Aorta (tissue), 5 donors: Measurements from ENCODE around the gene CCDC12. TPM values are rescaled to one million over a fixed set of nuclear protein-coding genes. Genes with fewer than 3 reads are reported as not detected.

Experiments used
- ATAC-seq: fragments of 200-7000 bp; cut with Tn5 transposase; one replicate; pipeline ENCODE4 v1.9.1; 2022; ENCODE audit warnings: moderate library complexity; ENCODE audit not compliant: low FRiP score
- DNase-seq, 2 donors: peaks; one replicate each; pipeline ENCODE4 v3.0.0-alpha.2; 2020
- H3K27ac ChIP-seq, 2 donors: one replicate each; pipeline ENCODE4 v1.5.1; 2013; ENCODE audit warnings: low read length in 2 of 2, mild to moderate bottlenecking in 2 of 2, moderate library complexity in 2 of 2, control low read depth in 1 of 2, inconsistent platforms in 1 of 2, low read depth in 1 of 2
- H3K27me3 ChIP-seq, 2 donors: one replicate each; pipeline ENCODE4 v1.6.1; 2013; ENCODE audit warnings: control low read depth in 1 of 2, low read length in 1 of 2, mild to moderate bottlenecking in 1 of 2, moderate library complexity in 1 of 2; ENCODE audit not compliant: insufficient read depth in 2 of 2, control insufficient read depth in 1 of 2
- H3K36me3 ChIP-seq, 2 donors: one replicate each; pipeline ENCODE4 v1.6.1; 2013; ENCODE audit warnings: control low read depth in 1 of 2, low read length in 1 of 2, mild to moderate bottlenecking in 1 of 2; ENCODE audit not compliant: insufficient read depth in 2 of 2, control insufficient read depth in 1 of 2
- H3K4me1 ChIP-seq, 2 donors: one replicate each; pipeline ENCODE4 v1.6.1; 2013; ENCODE audit warnings: low read length in 2 of 2, control low read depth in 1 of 2, mild to moderate bottlenecking in 1 of 2, moderate library complexity in 1 of 2; ENCODE audit not compliant: insufficient read depth in 2 of 2, control insufficient read depth in 1 of 2
- H3K4me3 ChIP-seq, 2 donors: one replicate each; pipeline ENCODE4 v1.5.1; 2013; ENCODE audit warnings: low read length in 2 of 2, control low read depth in 1 of 2, mild to moderate bottlenecking in 1 of 2
- H3K9me3 ChIP-seq: one replicate; pipeline ENCODE4 v1.6.1; 2013; ENCODE audit warnings: mild to moderate bottlenecking, low read length; ENCODE audit not compliant: control insufficient read depth
- WGBS, 2 donors: extraction: QIAGEN DNeasy Blood & Tissue Kit; methylation state at CpG; one replicate each; pipeline ENCODE4 v1.1.7; 2013; 5-methylcytosine and 5-hydroxymethylcytosine counted together
- intact Hi-C, 2 donors: fragments of 100-400 bp; cut with DNase I; formaldehyde crosslinking; loops; one replicate each; pipeline versions ENCODE4 v1.14.2 to v1.15.0; 2022
- polyA plus RNA-seq, 2 donors: library from polyadenylated mRNA; stranded (reverse); fragments of 200-250 nt; gene quantifications; one replicate each; pipeline ENCODE4 v1.2.3, GENCODE V29; 2013
- total RNA-seq, 2 donors: library from RNA; stranded (reverse); fragmentation: NEBNext Ultra II Directional; extraction: Animal tissue kit (Norgen Biotek cat#: 25700); gene quantifications; one replicate each; pipeline ENCODE4 v1.2.1, GENCODE V29; 2021
- donor health status: healthy with polysubstance abuse.
- donor health status: Bipolar disorder and iron deficiency.
- donor health status: DM: no; HTN: no; CAD: no.
- donor health status: DM: no; HTN: no; CAD: no.
- donor health status: DM: yes; HTN: yes; CAD: no.

The CCDC12 gene
- total and polyA plus RNA-seq, 4 donors = 30.5 to 46.5 (median 39.7) TPM

GRCh38 chr3:47004369-47005211 lies 28.0 kb upstream of the CCDC12 start:
- no peak for ATAC-seq
- Histone ChIP-seq H3K27me3 (no peaks in the 10 kb centered on the region), H3K4me1 (no peaks in the 10 kb centered on the region), H3K27ac (no peak overlapping the region), H3K4me3 (no peak overlapping the region), H3K36me3 (no peaks in the 10 kb centered on the region), H3K9me3 (no peaks in the 10 kb centered on the region)
- peak in 1 of 2 donors; percentile 68 for DNase-seq
- 93 to 95% methylated on average over 17 of the region's 17 CpGs for WGBS, 2 donors
- intact Hi-C loops = loop anchor here (2.0 to 10.0 kb wide), 2 partner anchors 24 to 300 kb away; partner anchors contain the start of gene TMIE (in 2 of the 2)

DNA sequence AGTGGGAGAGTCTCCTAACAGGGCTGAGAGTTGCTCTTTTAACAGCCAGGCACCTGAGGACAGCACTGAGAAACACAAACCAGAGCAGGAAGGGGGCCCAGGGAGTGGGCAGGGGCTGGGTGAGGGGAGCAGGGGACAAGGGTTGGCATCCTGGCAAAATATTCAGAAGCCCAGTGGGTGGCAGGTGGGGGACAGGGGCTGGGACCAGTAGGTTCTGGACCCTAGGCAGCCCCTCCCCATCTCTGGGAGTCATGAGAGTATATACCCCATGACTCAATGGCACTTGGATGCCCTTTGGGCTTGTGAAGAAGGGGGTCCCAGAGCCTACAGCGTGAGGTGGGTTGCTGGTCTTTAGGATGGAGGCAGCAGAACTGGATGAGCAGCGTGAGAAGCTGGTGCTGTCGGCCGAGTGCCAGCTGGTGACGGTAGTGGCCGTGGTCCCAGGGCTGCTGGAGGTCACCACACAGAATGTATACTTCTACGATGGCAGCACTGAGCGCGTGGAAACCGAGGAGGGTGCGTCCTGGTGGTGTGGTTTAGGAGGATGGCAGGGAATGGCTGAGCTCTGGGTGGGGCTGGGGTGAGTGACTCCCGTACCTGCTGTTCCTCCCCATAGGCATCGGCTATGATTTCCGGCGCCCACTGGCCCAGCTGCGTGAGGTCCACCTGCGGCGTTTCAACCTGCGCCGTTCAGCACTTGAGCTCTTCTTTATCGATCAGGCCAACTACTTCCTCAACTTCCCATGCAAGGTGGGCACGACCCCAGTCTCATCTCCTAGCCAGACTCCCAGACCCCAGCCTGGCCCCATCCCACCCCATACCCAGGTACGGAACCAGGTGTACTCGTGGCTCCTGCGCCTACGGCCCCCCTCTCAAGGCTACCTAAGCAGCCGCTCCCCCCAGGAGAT lies 27.2 kb upstream of the CCDC12 start:
- DNase-seq (peak in 1 of 2 donors; percentile 65), ATAC-seq (no peak)
- WGBS, 2 donors = 93 to 95% methylated on average over 27 of the region's 27 CpGs

DNA sequence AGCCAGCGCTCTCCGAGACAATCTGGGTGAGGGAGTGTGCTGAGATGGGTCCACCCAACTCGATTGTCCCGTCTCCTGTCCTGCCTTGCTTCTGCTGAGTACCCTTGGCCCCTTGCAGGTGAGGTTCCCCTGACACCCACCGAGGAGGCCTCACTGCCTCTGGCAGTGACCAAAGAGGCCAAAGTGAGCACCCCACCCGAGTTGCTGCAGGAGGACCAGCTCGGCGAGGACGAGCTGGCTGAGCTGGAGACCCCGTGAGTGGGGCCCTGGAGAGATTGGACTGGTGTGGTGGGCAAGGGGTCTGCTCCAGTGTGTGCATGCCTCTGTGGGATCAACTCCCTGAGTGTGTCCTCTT lies 26.5 kb upstream of the CCDC12 start:
- no peaks in the 10 kb centered on the region for H3K27me3 ChIP-seq
- WGBS, 2 donors = 90 to 91% methylated on average over 10 of the region's 10 CpGs
- no peak overlapping the region for H3K27ac ChIP-seq
- H3K4me3 ChIP-seq = no peak overlapping the region
- no peaks in the 10 kb centered on the region for H3K36me3 ChIP-seq
- no peaks in the 10 kb centered on the region for H3K9me3 ChIP-seq
- DNase-seq = peak in 1 of 2 donors; percentile 67
- ATAC-seq = no peak
- H3K4me1 ChIP-seq = no peaks in the 10 kb centered on the region
- intact Hi-C loops = loop anchor here (10.0 kb wide), 1 partner anchor 298 kb away; the partner anchor contains the start of gene TMIE (in 2 of the 2)

More for the DNA sequence above, 27.2 kb upstream of the CCDC12 start:
- Histone ChIP-seq H3K4me3 (no peak overlapping the region), H3K9me3 (no peaks in the 10 kb centered on the region), H3K4me1 (no peaks in the 10 kb centered on the region), H3K27ac (no peak overlapping the region), H3K36me3 (no peaks in the 10 kb centered on the region), H3K27me3 (no peaks in the 10 kb centered on the region)
- intact Hi-C loops = loop anchor here (2.0 to 10.0 kb wide), 2 partner anchors 23 to 299 kb away; partner anchors contain the start of gene TMIE (in 2 of the 2)

DNA sequence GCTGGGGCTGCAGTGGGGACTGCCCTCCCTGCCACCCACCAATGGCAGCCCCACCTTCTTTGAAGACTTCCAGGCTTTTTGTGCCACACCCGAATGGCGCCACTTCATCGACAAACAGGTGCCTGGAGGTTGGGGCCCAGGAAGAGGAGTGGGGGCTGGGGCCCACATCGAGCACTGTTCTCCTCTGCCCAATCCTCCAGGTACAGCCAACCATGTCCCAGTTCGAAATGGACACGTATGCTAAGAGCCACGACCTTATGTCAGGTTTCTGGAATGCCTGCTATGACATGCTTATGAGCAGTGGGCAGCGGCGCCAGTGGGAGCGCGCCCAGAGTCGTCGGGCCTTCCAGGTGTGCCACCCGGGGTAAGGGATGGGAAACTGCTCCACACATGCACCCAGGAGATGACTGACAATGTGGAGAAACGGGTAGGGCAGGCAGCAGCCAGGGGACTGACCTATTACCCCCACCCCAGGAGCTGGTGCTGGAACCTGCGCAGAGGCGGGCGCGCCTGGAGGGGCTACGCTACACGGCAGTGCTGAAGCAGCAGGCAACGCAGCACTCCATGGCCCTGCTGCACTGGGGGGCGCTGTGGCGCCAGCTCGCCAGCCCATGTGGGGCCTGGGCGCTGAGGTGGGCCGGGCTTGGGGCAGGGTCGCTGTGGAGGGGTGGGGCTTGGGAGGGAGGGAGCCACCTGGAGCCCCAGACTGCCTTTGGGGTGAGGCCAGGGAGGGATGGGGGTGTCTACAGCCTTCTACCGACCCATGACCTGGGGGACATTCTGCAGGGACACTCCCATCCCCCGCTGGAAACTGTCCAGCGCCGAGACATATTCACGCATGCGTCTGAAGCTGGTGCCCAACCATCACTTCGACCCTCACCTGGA lies 25.9 kb upstream of the CCDC12 start:
- intact Hi-C loops = loop anchor here (10.0 kb wide), 1 partner anchor 298 kb away; the partner anchor contains the start of gene TMIE (in 2 of the 2)
- WGBS, 2 donors = 81 to 82% methylated on average over 34 to 35 of the region's 35 CpGs
- no peaks in the 10 kb centered on the region for H3K4me1 ChIP-seq
- no peak overlapping the region for H3K4me3 ChIP-seq
- no peaks in the 10 kb centered on the region for H3K9me3 ChIP-seq
- ATAC-seq = no peak
- peak; percentile 43 to 72 for DNase-seq
- no peaks in the 10 kb centered on the region for H3K27me3 ChIP-seq
- H3K27ac ChIP-seq = no peak overlapping the region
- no peaks in the 10 kb centered on the region for H3K36me3 ChIP-seq

DNA sequence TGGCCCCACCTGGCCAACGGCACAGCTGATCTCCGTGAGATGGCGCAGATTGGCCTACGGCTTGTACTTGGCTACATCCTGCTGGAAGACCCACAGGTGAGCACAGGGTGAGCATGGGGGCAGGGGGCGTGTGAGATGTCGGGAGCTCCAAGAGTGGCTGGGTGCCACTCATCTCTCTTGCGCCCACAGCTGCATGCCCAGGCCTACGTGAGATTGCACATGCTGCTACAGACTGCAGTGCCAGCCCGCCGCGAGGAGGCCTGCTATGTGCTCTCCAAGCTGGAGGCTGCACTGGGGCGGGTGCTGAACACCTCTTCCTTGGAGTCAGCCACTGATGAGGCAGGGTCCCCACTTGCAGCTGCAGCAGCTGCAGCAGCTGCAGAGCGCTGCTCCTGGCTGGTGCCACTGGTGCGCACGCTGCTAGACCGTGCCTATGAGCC lies 25.2 kb upstream of the CCDC12 start:
- peak; percentile 42 to 58 for DNase-seq
- intact Hi-C loops = loop anchor here (10.0 kb wide), 1 partner anchor 297 kb away; the partner anchor contains the start of gene TMIE (in 2 of the 2)
- 95 to 98% methylated on average over 16 of the region's 16 CpGs for WGBS, 2 donors
- no peak for ATAC-seq
- no peaks in the 10 kb centered on the region for H3K4me1 ChIP-seq
- H3K27me3 ChIP-seq = no peaks in the 10 kb centered on the region
- no peak overlapping the region for H3K27ac ChIP-seq
- H3K9me3 ChIP-seq = no peaks in the 10 kb centered on the region
- no peak overlapping the region for H3K4me3 ChIP-seq
- no peaks in the 10 kb centered on the region for H3K36me3 ChIP-seq

DNA sequence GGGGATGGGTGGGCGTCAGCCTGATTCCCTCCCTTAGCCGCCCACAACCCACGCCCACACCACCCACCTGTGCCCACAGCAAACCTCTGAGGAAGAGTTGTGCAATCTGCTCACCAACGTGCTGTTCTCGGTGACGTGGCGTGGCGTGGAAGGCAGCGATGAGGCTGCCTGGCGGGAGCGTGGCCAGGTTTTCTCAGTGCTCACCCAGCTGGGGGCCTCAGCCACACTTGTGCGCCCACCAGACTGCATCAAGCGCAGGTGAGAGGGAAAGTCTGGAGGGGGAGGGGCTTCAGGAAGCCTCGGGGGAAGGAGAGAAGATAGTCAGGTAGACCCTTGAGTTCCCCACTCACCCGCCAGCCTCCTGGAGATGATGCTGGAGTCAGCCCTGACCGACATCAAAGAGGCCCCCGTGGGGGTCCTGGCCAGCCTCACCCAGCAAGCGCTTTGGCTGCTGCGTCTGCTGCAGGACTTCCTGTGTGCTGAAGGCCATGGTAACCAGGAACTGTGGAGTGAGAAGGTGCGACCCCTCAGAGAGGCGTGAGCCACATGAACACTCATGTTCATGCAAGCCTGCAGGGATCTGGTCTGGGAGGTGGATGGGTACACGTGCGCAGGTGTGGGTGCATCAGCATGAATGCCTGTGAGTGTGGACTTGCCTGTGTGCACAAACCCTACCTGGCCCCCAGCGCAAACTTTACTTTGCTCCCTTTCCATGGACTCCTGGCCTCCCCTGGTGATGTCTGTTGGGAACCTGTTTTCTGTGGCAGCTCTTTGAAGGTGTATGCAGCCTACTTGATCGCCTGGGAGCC lies 24.6 kb upstream of the CCDC12 start:
- no peaks in the 10 kb centered on the region for H3K9me3 ChIP-seq
- intact Hi-C loops = loop anchor here (10.0 kb wide), 1 partner anchor 296 kb away; the partner anchor contains the start of gene TMIE (in 2 of the 2)
- H3K4me1 ChIP-seq = no peaks in the 10 kb centered on the region
- no peak overlapping the region for H3K27ac ChIP-seq
- 92% methylated on average over 25 of the region's 25 CpGs for WGBS, 2 donors
- no peaks in the 10 kb centered on the region for H3K27me3 ChIP-seq
- no peak overlapping the region for H3K4me3 ChIP-seq
- ATAC-seq (no peak), DNase-seq (peak; percentile 32 to 65)
- H3K36me3 ChIP-seq = no peaks in the 10 kb centered on the region

DNA sequence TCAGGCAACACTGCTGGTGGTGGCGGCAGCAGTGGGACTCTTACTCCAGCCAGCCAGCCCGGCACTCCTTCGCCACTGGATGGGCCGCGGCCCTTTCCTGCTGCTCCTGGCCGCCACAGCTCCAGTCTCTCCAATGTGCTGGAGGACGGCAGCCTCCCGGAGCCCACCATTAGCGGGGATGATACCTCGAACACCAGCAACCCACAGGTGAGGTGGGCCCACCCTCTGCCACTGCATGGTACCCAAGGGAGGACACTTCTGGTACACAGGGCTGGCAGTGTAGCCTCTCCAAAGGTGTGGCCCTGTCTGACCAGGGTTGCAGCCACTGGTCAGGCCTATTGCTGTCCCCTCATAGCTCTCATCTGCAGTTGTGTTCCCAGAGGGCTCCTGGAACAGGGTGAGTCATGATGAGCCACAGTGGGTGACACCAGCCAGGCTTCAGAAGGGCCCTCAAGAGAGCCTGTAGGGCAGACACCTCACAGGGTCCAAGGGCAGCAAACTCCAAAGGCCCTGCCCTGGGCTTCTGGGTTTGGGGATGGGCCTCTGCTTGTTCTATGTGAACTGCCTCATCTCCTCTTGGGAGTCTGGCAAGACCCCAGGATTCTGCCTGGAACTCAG lies 23.8 kb upstream of the CCDC12 start:
- intact Hi-C loops = loop anchor here (10.0 kb wide), 1 partner anchor 296 kb away; the partner anchor contains the start of gene TMIE (in 2 of the 2)
- DNase-seq (no peak), ATAC-seq (no peak)
- Histone ChIP-seq H3K4me1 (no peaks in the 10 kb centered on the region), H3K27ac (no peak overlapping the region), H3K27me3 (no peaks in the 10 kb centered on the region), H3K9me3 (no peaks in the 10 kb centered on the region), H3K36me3 (no peaks in the 10 kb centered on the region), H3K4me3 (no peak overlapping the region)
- 94 to 95% methylated on average over 10 of the region's 10 CpGs for WGBS, 2 donors
